ENCODE data around the gene PRPF19.

DNA sequence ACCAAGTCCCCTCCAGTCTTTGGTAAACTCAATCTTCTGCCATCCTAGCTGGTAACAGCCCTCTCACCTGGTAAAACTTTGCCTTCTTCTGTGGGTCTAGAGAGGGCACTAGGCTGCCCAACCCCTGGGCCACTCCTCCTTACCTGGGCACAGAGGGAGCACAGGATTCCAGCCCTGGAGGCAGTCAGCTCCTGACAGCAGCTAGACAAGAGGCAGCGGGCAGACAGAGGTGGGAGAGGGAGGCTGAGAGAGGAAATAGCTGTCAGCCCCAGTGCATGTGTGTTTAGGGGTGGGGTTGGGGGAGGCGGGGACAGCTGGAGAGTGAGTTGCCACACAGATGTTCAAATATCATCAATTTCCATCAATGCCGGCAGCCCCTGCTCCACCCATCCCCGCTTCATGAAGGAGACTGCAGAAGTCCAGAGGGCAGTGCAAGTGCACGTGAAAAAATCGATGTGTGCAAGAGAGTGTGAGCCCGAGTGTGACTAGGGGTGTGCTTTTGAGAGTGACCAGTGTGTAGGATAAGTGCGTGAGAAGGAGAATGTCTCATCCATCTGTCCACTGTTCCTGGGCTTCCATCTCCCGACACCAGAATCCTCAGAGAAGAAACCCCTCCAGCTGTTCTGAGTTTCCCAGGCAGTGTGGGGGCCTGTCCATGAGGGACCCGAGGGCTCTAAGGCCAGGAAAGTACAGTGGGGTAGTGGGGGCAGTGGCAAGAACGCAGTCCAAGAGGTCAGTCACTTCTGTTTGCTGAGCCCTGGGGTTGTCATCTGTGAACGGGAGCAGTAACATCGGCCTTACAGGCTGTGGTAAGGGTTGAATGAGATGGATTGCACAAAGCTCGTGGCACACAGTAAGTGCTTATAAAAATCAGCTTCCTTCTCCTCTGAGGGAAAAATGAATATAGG, 50.4 kb downstream of the PRPF19 start, which contains the start of gene PTGDR2:
- no peak for TF ChIP-seq EP300 (IDR thresholded peaks at IDR 0.05; ENCODE audit: borderline replicate concordance in 1 of 2, low read depth in 1 of 2, low read length in 1 of 2)
- no peak for TF ChIP-seq RFX5 (IDR thresholded peaks at IDR 0.05; ENCODE audit: low read length)
- TF ChIP-seq, protein P1, sequence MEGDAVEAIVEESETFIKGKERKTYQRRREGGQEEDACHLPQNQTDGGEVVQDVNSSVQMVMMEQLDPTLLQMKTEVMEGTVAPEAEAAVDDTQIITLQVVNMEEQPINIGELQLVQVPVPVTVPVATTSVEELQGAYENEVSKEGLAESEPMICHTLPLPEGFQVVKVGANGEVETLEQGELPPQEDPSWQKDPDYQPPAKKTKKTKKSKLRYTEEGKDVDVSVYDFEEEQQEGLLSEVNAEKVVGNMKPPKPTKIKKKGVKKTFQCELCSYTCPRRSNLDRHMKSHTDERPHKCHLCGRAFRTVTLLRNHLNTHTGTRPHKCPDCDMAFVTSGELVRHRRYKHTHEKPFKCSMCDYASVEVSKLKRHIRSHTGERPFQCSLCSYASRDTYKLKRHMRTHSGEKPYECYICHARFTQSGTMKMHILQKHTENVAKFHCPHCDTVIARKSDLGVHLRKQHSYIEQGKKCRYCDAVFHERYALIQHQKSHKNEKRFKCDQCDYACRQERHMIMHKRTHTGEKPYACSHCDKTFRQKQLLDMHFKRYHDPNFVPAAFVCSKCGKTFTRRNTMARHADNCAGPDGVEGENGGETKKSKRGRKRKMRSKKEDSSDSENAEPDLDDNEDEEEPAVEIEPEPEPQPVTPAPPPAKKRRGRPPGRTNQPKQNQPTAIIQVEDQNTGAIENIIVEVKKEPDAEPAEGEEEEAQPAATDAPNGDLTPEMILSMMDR (IDR thresholded peaks at IDR 0.05) = no peak
